ENCODE results near the gene USP49.
"Not testable (repeated sequence)": the region's sequence is repeated elsewhere in the genome, so short reads cannot be mapped to it uniquely, and the experiment has no call there.

USP49 gene

GRCh38 chr6:41895300-41896233 lies at the start of gene USP49:
Gene USP49, minus strand, starts transcription at chr6:41895375. Its CDS starts 88,392 bp downstream, at chr6:41806983.
- Histone ChIP-seq H3K27me3 (ENCODE audit: control insufficient read depth, insufficient read depth, low read length) (no peaks in the 10 kb centered on the region), H3K36me3 (ENCODE audit: control insufficient read depth, insufficient read depth, low read length) (no peaks in the 10 kb centered on the region), H3K9me3 (ENCODE audit: control insufficient read depth, insufficient read depth, low read length) (no peaks in the 10 kb centered on the region), H3K4me3 (ENCODE audit: low read depth, low read length) (peak within 1 kb of the TSS; percentile 97), H3K9ac (ENCODE audit: low read depth, low read length) (peak within 1 kb of the TSS; percentile 93), H3K4me1 (ENCODE audit: control insufficient read depth, insufficient read depth, low read length) (peaks cover 12% of the 10 kb centered on the region)

DNA sequence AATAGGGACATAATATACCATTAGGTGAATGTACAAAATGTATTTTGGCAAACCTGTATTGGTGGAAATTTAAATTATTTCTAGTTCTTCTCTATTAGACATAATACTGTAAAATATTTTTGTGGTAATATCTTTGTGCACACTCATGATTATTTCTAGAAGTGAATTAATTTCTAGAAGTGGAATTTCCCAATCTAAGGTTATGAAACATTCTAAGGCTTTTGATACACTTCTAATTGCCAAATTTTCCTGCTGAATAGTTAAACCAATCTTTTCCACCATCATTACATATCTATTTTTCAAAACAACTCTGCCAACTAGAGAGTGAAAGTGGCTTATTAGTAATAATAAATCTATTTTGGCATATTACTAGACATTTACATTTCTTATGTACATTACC lies 48.3 kb upstream of the USP49 start:
- no peaks in the 10 kb centered on the region for H3K27me3 ChIP-seq (ENCODE audit: control insufficient read depth, insufficient read depth, low read length)
- peaks cover 19% of the 10 kb centered on the region for H3K4me1 ChIP-seq (ENCODE audit: control insufficient read depth, insufficient read depth, low read length)
- H3K36me3 ChIP-seq (ENCODE audit: control insufficient read depth, insufficient read depth, low read length) = peaks cover 2% of the 10 kb centered on the region
- H3K9ac ChIP-seq (ENCODE audit: low read depth, low read length) = no peak overlapping the region
- no peaks in the 10 kb centered on the region for H3K9me3 ChIP-seq (ENCODE audit: control insufficient read depth, insufficient read depth, low read length)
- H3K4me3 ChIP-seq (ENCODE audit: low read depth, low read length) = no peak overlapping the region

- not testable (repeated sequence) for H3K9me3 ChIP-seq (ENCODE audit: control insufficient read depth, insufficient read depth, low read length); H3K4me3 ChIP-seq (ENCODE audit: low read depth, low read length); H3K27me3 ChIP-seq (ENCODE audit: control insufficient read depth, insufficient read depth, low read length); H3K9ac ChIP-seq (ENCODE audit: low read depth, low read length); H3K36me3 ChIP-seq (ENCODE audit: control insufficient read depth, insufficient read depth, low read length)
- peaks cover 20% of the 10 kb centered on the region for H3K4me1 ChIP-seq (ENCODE audit: control insufficient read depth, insufficient read depth, low read length)
Observed at GRCh38 chr6:41942882-41943281, 47.7 kb upstream of the USP49 start.

DNA sequence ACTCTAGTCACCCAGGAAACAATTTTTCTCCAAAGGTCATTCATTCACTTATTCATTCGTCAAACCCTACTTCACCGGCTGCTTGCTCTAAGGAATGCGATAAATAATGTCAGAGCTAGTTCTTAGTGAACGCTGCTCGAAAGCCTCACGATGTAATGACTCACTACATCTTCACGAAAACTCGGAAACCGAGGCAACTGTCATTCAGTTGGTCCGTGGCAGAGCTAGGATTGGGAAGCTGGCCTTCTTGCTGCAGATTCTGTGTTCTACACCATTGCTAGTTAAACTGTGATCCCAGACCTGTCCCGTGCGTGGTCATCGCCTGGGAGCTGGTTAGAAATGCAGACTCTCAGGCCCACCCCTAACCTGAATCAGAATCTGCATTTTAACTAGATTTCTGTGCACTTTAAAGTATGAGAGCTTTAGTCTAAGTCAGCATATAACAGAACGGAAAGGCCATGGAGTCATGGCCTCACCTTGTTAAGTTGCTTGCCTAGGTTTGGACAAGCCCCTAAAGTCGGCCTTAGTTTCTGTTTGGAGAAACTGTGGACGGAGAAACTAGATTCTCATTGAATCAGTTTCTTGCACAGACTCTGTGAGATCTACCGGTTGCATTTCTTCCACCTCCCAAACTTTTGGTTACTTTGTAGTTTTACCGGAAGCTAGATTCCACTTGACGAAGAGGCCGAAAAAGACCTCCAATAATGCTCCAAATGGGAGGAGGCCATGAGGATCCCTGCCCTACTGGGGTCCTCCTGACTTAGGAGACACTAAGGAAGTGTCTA lies 47.1 kb upstream of the USP49 start:
- Histone ChIP-seq H3K9ac (ENCODE audit: low read depth, low read length) (no peak overlapping the region), H3K4me3 (ENCODE audit: low read depth, low read length) (peak overlapping the region; percentile 89), H3K36me3 (ENCODE audit: control insufficient read depth, insufficient read depth, low read length) (peaks cover 4% of the 10 kb centered on the region), H3K4me1 (ENCODE audit: control insufficient read depth, insufficient read depth, low read length) (peaks cover 20% of the 10 kb centered on the region), H3K27me3 (ENCODE audit: control insufficient read depth, insufficient read depth, low read length) (no peaks in the 10 kb centered on the region), H3K9me3 (ENCODE audit: control insufficient read depth, insufficient read depth, low read length) (no peaks in the 10 kb centered on the region)

GRCh38 chr6:41941280-41942066 lies 46.3 kb upstream of the USP49 start, which contains the start of gene CCND3:
Gene CCND3, minus strand, starts transcription at chr6:41941808. Its CDS starts 159 bp downstream, at chr6:41941649.
- no peaks in the 10 kb centered on the region for H3K9me3 ChIP-seq (ENCODE audit: control insufficient read depth, insufficient read depth, low read length)
- H3K4me1 ChIP-seq (ENCODE audit: control insufficient read depth, insufficient read depth, low read length) = peaks cover 20% of the 10 kb centered on the region
- no peaks in the 10 kb centered on the region for H3K27me3 ChIP-seq (ENCODE audit: control insufficient read depth, insufficient read depth, low read length)
- H3K36me3 ChIP-seq (ENCODE audit: control insufficient read depth, insufficient read depth, low read length) = peaks cover 4% of the 10 kb centered on the region
- no peak within 1 kb of the TSS for H3K9ac ChIP-seq (ENCODE audit: low read depth, low read length)
- H3K4me3 ChIP-seq (ENCODE audit: low read depth, low read length) = peak within 1 kb of the TSS; percentile 89

DNA sequence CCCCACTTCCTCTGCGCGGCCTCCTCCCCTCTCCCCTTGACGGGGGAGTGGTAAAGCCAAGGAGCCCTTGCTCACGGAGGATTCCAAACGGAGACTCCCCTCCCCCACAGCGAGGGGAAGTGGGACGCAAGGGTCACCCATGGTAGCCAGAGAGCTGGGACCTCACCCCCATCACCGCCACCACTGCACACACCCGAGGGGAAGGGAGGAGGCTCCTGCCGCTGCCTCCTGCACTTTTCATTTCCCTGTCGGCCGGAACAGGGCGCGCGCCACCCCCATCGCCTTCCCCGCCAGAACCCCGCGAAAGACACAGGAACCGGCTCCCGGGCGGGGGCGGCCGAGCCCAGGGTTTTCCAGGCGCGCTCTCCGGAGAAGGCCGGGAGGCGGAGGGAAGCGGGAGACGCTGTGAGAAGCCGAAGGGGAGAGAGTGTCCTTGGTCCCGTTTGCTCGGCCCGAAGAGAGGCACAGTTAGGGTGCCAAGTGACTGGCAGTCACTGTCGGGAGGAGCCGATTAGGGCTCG lies 45.6 kb upstream of the USP49 start:
- Histone ChIP-seq H3K36me3 (ENCODE audit: control insufficient read depth, insufficient read depth, low read length) (peaks cover 5% of the 10 kb centered on the region), H3K9me3 (ENCODE audit: control insufficient read depth, insufficient read depth, low read length) (no peaks in the 10 kb centered on the region), H3K4me1 (ENCODE audit: control insufficient read depth, insufficient read depth, low read length) (peaks cover 20% of the 10 kb centered on the region), H3K27me3 (ENCODE audit: control insufficient read depth, insufficient read depth, low read length) (no peaks in the 10 kb centered on the region), H3K9ac (ENCODE audit: low read depth, low read length) (no peak overlapping the region), H3K4me3 (ENCODE audit: low read depth, low read length) (peak overlapping the region; percentile 89)

DNA sequence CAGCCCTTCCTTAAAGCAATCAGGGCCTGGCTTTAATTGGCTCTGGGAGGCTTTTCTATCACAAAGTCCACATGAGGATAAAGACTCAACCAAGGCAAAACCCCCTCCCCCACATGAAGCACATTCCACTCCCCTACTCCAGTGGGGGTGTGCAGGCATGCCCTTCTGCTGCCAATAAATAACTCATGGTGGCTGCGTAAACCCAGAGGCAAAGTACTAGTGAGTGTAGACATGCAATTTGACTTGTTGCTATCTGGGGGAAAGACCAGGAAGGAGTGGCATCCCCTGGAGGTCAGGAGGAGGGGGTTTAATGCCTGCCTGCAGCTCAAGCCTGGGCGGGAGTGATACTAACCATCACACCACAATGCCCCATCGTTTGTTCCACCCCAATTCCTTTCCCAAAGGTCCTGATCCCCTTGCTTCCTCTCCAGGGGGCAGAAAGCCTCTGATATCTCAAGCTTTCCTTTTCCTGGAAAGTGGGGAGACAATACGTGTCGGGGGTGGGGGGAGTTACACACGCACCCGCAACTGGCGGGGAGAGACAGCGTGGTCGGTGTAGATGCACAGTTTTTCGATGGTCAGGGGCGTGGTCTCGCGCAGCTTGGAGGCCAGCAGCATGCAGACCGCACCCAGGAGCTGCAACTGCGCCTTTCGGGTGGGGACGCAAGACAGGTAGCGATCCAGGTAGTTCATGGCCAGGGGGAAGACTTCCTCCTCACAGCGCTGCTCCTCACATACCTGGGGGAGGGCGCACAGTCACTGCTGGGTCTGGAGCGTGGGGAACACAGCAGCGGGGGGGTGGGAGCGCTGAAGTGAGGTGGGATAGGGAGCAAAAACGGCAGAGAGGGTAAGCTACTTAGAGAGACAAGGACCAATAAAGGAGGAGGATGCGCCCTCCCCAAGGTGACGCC lies 44.9 kb upstream of the USP49 start:
- no peaks in the 10 kb centered on the region for H3K9me3 ChIP-seq (ENCODE audit: control insufficient read depth, insufficient read depth, low read length)
- peaks cover 11% of the 10 kb centered on the region for H3K36me3 ChIP-seq (ENCODE audit: control insufficient read depth, insufficient read depth, low read length)
- peak overlapping the region; percentile 89 for H3K4me3 ChIP-seq (ENCODE audit: low read depth, low read length)
- H3K4me1 ChIP-seq (ENCODE audit: control insufficient read depth, insufficient read depth, low read length) = peaks cover 20% of the 10 kb centered on the region
- no peaks in the 10 kb centered on the region for H3K27me3 ChIP-seq (ENCODE audit: control insufficient read depth, insufficient read depth, low read length)
- H3K9ac ChIP-seq (ENCODE audit: low read depth, low read length) = no peak overlapping the region

- H3K4me1 ChIP-seq (ENCODE audit: control insufficient read depth, insufficient read depth, low read length) = peaks cover 20% of the 10 kb centered on the region
- H3K9me3 ChIP-seq (ENCODE audit: control insufficient read depth, insufficient read depth, low read length) = no peaks in the 10 kb centered on the region
- H3K36me3 ChIP-seq (ENCODE audit: control insufficient read depth, insufficient read depth, low read length) = peaks cover 18% of the 10 kb centered on the region
- H3K4me3 ChIP-seq (ENCODE audit: low read depth, low read length) = peak overlapping the region; percentile 89
- no peaks in the 10 kb centered on the region for H3K27me3 ChIP-seq (ENCODE audit: control insufficient read depth, insufficient read depth, low read length)
- H3K9ac ChIP-seq (ENCODE audit: low read depth, low read length) = no peak overlapping the region
Observed at GRCh38 chr6:41939176-41939847, 44.1 kb upstream of the USP49 start.

DNA sequence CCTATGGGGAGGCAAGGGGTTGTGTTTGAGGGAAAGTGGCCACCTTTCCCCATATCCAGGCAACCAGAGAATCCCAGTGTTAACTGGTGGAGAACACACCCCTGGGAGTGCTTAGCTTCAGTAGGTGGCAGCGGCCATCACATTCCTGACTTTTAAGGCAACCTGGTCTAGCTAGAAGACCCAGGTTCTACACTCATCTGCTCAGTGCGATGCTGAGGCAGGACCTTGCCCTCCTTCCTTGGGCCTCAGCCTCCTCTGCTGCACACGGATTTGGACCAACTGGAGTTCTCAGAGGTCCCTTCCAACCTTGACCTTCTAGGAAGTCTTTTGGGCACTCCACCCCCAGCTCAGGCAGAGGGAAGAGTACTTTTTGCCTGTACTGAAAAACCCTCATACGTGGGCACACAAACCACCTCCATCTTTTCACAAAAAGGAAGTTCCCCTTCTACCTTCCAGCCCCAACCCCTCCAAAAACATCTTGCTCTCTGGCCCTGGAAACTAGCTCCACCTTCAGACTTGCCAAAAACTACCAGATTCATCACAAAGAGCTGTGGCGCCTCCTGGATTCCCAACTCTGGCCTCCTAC lies 43.5 kb upstream of the USP49 start:
- H3K9me3 ChIP-seq (ENCODE audit: control insufficient read depth, insufficient read depth, low read length) = no peaks in the 10 kb centered on the region
- no peak overlapping the region for H3K4me3 ChIP-seq (ENCODE audit: low read depth, low read length)
- no peak overlapping the region for H3K9ac ChIP-seq (ENCODE audit: low read depth, low read length)
- no peaks in the 10 kb centered on the region for H3K27me3 ChIP-seq (ENCODE audit: control insufficient read depth, insufficient read depth, low read length)
- H3K36me3 ChIP-seq (ENCODE audit: control insufficient read depth, insufficient read depth, low read length) = peaks cover 20% of the 10 kb centered on the region
- H3K4me1 ChIP-seq (ENCODE audit: control insufficient read depth, insufficient read depth, low read length) = peaks cover 20% of the 10 kb centered on the region

Measured in iPS-15b (cell line).